BE2C (cell line): Measurements from ENCODE around the gene ZNF618. TPM values are rescaled to one million over a fixed set of nuclear protein-coding genes. Genes with fewer than 3 reads are reported as not detected.

ENCODE experiments used
- DNase-seq: peaks from one replicate; pipeline ENCODE4 v3.0.0-alpha.2; 2020
- H3K27me3 ChIP-seq: fragments of 250-450 bp; sonication (Bioruptor Pico); 2 replicates; pipeline ENCODE4 v1.5.1; 2020; ENCODE audit warnings: mild to moderate bottlenecking
- H3K36me3 ChIP-seq: fragments of 250-450 bp; sonication (Bioruptor Pico); 2 replicates; pipeline ENCODE4 v1.5.1; 2020; ENCODE audit warnings: mild to moderate bottlenecking
- H3K4me1 ChIP-seq: fragments of 250-450 bp; sonication (Bioruptor Pico); 2 replicates; pipeline ENCODE4 v1.5.1; 2020
- H3K4me3 ChIP-seq: 2 replicates; pipeline ENCODE4 v1.5.1; 2011; ENCODE audit warnings: low read depth, low read length
- H3K9me3 ChIP-seq: fragments of 250-450 bp; sonication (Bioruptor Pico); 2 replicates; pipeline ENCODE4 v1.5.1; 2020
- CTCF ChIP-seq: IDR thresholded peaks from 2 replicates; pipeline ENCODE4 v1.5.1; 2012; ENCODE audit warnings: mild to moderate bottlenecking, low read depth, low read length
- polyA plus RNA-seq: library from polyadenylated mRNA; unstranded; fragments of >200 nt; gene quantifications from one replicate; pipeline ENCODE4 v1.2.1, GENCODE V29; 2012; ENCODE audit warnings: low read depth, missing spikeins; ENCODE audit not compliant: insufficient read length, insufficient read depth

Gene ZNF618, protein sequence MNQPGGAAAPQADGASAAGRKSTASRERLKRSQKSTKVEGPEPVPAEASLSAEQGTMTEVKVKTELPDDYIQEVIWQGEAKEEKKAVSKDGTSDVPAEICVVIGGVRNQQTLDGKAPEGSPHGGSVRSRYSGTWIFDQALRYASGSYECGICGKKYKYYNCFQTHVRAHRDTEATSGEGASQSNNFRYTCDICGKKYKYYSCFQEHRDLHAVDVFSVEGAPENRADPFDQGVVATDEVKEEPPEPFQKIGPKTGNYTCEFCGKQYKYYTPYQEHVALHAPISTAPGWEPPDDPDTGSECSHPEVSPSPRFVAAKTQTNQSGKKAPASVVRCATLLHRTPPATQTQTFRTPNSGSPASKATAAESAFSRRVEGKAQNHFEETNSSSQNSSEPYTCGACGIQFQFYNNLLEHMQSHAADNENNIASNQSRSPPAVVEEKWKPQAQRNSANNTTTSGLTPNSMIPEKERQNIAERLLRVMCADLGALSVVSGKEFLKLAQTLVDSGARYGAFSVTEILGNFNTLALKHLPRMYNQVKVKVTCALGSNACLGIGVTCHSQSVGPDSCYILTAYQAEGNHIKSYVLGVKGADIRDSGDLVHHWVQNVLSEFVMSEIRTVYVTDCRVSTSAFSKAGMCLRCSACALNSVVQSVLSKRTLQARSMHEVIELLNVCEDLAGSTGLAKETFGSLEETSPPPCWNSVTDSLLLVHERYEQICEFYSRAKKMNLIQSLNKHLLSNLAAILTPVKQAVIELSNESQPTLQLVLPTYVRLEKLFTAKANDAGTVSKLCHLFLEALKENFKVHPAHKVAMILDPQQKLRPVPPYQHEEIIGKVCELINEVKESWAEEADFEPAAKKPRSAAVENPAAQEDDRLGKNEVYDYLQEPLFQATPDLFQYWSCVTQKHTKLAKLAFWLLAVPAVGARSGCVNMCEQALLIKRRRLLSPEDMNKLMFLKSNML
- polyA plus RNA-seq, result 31.8 TPM

DNA sequence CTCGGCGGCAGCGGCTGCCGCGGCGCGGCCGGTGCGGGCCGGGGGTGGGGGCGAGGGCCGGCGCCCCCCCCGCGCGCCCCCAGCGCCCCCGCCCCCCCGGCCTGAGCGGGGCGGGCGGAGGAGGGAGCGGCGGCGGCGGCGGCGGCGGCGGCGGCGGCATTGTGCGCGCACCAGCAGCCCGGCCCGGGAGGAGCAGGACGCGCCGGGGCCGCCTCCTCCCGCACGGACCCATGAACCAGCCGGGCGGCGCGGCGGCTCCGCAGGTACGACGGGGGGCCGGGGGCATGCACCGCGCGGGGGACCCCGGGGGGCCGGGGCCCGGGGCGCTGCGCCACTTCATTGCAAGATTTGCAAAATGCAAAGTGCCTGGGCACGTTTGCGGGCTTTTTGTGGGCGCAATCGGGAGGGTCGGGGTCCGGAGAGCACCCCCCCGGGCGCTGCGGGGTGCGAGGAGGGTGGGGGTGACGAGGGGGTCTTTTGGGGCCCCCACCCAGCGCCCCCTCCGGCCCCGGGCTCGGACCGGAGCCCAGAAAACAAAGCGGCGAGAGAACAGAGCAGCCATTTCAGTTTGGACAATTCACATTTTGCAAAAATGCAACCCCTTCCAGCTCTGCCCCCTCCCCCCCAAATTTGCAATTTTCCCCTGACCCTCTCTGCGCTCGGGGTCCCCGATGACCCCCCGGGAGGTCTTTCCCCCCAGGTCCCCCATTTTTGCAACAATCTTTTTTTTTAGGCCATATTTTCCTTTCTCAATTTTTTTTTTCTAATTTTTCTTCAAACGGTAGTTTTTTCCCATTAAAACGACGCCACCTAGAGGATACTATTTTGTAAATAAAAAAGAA is at the start of gene ZNF618:
Gene ZNF618, plus strand, starts transcription at position 159 of the 842 bp plus-strand sequence. Its CDS starts 72 bp downstream, at position 231.
- Histone ChIP-seq H3K36me3 (no peaks in the 10 kb centered on the region; the same call in 1 of the 2 replicates), H3K4me1 (peaks cover 3% of the 10 kb centered on the region), H3K9me3 (no peaks in the 10 kb centered on the region), H3K27me3 (no peaks in the 10 kb centered on the region), H3K4me3 (peak within 1 kb of the TSS; percentile 79)
- peak; percentile 42 for TF ChIP-seq CTCF
- DNase-seq, result peak; percentile 58

GRCh38 chr9:113828221-113828620 is 47.9 kb upstream of the ZNF618 start:
- H3K27me3 ChIP-seq, result no peaks in the 10 kb centered on the region
- peaks cover 2% of the 10 kb centered on the region for H3K9me3 ChIP-seq
- no peak for TF ChIP-seq CTCF
- H3K36me3 ChIP-seq, result no peaks in the 10 kb centered on the region
- H3K4me1 ChIP-seq, result peaks cover 4% of the 10 kb centered on the region
- H3K4me3 ChIP-seq, result no peak overlapping the region
- no peak for DNase-seq

DNA sequence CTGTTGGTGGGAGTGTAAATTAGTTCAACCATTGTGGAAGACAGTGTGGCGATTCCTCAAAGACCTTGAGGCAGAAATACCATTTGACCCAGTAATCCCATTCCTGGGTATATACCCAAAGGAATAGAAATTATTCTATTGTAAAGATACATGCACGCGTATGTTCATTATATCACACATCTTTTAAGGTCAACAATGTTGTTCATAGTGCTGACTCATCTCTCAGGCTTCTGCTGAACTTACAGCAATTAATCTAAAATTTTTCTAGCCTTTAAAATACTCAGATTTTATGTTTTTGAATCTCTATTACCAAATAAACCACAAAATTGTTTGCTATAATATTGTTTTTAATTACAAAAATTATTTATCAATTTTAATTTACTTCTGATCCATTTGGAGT is 38.8 kb upstream of the ZNF618 start:
- Histone ChIP-seq H3K4me1 (no peaks in the 10 kb centered on the region), H3K4me3 (no peak overlapping the region), H3K9me3 (no peaks in the 10 kb centered on the region), H3K36me3 (no peaks in the 10 kb centered on the region), H3K27me3 (no peaks in the 10 kb centered on the region)
- no peak for DNase-seq
- no peak for TF ChIP-seq CTCF

DNA sequence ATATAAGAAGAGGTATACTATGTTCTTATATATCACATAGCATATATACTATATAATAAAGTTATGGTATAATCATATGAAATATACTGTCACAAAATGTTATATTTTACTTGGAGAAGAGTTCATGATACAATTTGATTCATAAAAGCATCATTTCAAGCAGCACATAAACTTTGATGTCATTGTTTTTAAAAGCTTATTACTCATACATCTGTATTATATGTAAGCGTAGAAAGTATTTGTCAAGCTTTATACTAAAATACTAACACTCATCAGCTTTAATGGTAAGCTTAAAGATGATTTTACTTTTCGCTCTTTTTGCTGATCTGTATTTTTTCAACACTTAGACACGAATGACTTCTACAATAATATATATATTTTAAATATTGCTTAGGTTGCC is 34.0 kb upstream of the ZNF618 start:
- no peak for DNase-seq
- no peak for TF ChIP-seq CTCF
- H3K4me1 ChIP-seq, result no peaks in the 10 kb centered on the region
- H3K9me3 ChIP-seq, result no peaks in the 10 kb centered on the region
- no peaks in the 10 kb centered on the region for H3K27me3 ChIP-seq
- no peak overlapping the region for H3K4me3 ChIP-seq
- no peaks in the 10 kb centered on the region for H3K36me3 ChIP-seq

GRCh38 chr9:113844466-113844865 is 31.6 kb upstream of the ZNF618 start:
- DNase-seq, result no peak
- H3K4me1 ChIP-seq, result no peaks in the 10 kb centered on the region
- TF ChIP-seq CTCF, result no peak
- no peaks in the 10 kb centered on the region for H3K9me3 ChIP-seq
- H3K27me3 ChIP-seq, result no peaks in the 10 kb centered on the region
- no peak overlapping the region for H3K4me3 ChIP-seq
- H3K36me3 ChIP-seq, result no peaks in the 10 kb centered on the region
